Measurements from ENCODE around the gene NOL7. TPM values are rescaled to one million over a fixed set of nuclear protein-coding genes. Genes with fewer than 3 reads are reported as not detected.

The NOL7 gene
- total and polyA plus RNA-seq, 2 of the 13 experiments (the other 11 are each of a cell fraction or from before 2014, with no cell fraction given) = 37.8 to 186 TPM

DNA sequence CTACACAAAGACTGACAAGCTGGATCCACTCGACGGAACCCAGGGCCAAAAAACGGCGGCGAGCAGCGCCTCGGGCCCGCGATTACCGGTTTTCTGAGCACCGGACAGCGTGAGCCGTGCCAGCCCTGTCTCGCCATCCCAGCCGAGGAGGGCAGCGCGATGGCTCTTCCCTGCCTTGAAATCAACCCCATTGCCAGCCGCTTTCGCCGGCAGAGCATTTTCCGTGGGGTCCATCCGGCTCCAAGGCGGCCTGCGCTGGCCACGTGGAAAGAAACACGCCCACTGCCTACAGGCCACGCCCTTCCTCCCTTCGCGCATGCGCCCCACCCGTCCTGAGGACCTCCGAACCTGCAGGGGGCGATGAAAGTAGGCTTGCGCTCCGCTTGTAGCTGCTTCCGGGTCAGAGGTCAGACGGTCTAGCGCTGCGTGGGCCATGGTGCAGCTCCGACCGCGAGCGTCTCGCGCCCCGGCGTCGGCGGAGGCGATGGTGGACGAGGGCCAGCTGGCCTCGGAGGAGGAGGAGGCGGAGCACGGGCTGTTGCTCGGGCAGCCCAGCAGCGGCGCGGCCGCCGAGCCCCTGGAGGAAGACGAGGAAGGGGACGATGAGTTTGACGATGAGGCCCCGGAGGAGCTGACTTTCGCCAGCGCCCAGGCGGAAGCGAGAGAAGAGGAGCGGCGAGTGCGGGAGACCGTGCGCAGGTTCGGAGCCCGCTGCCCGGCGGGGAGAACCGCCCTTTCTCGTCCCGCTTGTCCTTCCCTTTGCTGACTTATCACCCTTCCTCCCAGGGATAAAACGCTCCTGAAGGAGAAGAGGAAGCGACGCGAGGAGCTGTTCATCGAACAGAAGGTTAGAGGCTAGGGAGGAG lies at the start of gene NOL7 (continued):
- TF ChIP-seq, protein P1, sequence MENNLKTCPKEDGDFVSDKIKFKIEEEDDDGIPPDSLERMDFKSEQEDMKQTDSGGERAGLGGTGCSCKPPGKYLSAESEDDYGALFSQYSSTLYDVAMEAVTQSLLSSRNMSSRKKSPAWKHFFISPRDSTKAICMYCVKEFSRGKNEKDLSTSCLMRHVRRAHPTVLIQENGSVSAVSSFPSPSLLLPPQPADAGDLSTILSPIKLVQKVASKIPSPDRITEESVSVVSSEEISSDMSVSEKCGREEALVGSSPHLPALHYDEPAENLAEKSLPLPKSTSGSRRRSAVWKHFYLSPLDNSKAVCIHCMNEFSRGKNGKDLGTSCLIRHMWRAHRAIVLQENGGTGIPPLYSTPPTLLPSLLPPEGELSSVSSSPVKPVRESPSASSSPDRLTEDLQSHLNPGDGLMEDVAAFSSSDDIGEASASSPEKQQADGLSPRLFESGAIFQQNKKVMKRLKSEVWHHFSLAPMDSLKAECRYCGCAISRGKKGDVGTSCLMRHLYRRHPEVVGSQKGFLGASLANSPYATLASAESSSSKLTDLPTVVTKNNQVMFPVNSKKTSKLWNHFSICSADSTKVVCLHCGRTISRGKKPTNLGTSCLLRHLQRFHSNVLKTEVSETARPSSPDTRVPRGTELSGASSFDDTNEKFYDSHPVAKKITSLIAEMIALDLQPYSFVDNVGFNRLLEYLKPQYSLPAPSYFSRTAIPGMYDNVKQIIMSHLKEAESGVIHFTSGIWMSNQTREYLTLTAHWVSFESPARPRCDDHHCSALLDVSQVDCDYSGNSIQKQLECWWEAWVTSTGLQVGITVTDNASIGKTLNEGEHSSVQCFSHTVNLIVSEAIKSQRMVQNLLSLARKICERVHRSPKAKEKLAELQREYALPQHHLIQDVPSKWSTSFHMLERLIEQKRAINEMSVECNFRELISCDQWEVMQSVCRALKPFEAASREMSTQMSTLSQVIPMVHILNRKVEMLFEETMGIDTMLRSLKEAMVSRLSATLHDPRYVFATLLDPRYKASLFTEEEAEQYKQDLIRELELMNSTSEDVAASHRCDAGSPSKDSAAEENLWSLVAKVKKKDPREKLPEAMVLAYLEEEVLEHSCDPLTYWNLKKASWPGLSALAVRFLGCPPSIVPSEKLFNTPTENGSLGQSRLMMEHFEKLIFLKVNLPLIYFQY (CRISPR knock-in tag; IDR thresholded peaks at IDR 0.05; ENCODE audit: borderline replicate concordance) = peak; percentile 85
- peak; percentile 97; the same call in 1 of the 2 replicates for TF ChIP-seq ZNF556 (CRISPR knock-in tag; IDR thresholded peaks at IDR 0.05; ENCODE audit: borderline replicate concordance)
- TF ChIP-seq, protein P2, sequence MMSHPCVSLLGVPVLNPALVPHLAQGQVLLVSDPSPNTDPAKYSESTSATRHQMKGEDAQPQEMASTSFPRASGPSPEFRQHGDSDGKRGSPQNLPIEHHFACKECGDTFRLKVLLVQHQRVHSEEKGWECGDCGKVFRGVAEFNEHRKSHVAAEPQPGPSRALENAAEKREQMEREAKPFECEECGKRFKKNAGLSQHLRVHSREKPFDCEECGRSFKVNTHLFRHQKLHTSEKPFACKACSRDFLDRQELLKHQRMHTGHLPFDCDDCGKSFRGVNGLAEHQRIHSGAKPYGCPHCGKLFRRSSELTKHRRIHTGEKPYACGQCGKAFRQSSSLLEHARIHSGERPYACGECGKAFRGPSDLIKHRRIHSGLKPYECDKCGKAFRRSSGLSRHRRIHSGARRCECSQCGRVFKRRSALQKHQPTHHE (CRISPR knock-in tag; IDR thresholded peaks at IDR 0.05; ENCODE audit: borderline replicate concordance) = peak; percentile 78
- no peak; the same call in 1 of the 2 replicates for TF ChIP-seq ZFP37 (CRISPR knock-in tag; IDR thresholded peaks at IDR 0.05; ENCODE audit: borderline replicate concordance)
- TF ChIP-seq, protein P3, sequence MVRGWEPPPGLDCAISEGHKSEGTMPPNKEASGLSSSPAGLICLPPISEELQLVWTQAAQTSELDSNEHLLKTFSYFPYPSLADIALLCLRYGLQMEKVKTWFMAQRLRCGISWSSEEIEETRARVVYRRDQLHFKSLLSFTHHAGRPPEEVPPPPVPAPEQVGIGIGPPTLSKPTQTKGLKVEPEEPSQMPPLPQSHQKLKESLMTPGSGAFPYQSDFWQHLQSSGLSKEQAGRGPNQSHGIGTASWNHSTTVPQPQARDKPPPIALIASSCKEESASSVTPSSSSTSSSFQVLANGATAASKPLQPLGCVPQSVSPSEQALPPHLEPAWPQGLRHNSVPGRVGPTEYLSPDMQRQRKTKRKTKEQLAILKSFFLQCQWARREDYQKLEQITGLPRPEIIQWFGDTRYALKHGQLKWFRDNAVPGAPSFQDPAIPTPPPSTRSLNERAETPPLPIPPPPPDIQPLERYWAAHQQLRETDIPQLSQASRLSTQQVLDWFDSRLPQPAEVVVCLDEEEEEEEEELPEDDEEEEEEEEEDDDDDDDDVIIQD (CRISPR knock-in tag; IDR thresholded peaks at IDR 0.05; ENCODE audit: low read depth) = peak; percentile 92; the same call in 1 of the 2 replicates
- TF ChIP-seq ZNF143 (CRISPR knock-in tag; IDR thresholded peaks at IDR 0.05) = peak; percentile 71
- TF ChIP-seq CENPX (CRISPR knock-in tag; IDR thresholded peaks at IDR 0.05) = no peak
- peak; percentile 94 for TF ChIP-seq KDM5B (CRISPR knock-in tag; IDR thresholded peaks at IDR 0.05; ENCODE audit: borderline replicate concordance)
- TF ChIP-seq ZSCAN9 (CRISPR knock-in tag; IDR thresholded peaks at IDR 0.05; ENCODE audit: borderline replicate concordance) = peak; percentile 97
- TF ChIP-seq NFKBIZ (CRISPR knock-in tag; IDR thresholded peaks at IDR 0.05) = peak; percentile 95; the same call in 1 of the 2 replicates
- TF ChIP-seq JUN (CRISPR knock-in tag; IDR thresholded peaks at IDR 0.05) = peak; percentile 71; the same call in 1 of the 2 replicates
- TF ChIP-seq HOXD1 (CRISPR knock-in tag; IDR thresholded peaks at IDR 0.05) = peak; percentile 95
- TF ChIP-seq, protein P4, sequence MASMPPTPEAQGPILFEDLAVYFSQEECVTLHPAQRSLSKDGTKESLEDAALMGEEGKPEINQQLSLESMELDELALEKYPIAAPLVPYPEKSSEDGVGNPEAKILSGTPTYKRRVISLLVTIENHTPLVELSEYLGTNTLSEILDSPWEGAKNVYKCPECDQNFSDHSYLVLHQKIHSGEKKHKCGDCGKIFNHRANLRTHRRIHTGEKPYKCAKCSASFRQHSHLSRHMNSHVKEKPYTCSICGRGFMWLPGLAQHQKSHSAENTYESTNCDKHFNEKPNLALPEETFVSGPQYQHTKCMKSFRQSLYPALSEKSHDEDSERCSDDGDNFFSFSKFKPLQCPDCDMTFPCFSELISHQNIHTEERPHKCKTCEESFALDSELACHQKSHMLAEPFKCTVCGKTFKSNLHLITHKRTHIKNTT (CRISPR knock-in tag; IDR thresholded peaks at IDR 0.05) = no peak
- no peak; the same call in 1 of the 2 replicates for TF ChIP-seq FIP1L1 (IDR thresholded peaks at IDR 0.05; ENCODE audit: borderline replicate concordance, insufficient read depth, low read depth, low read length)
- peak; percentile 88 for TF ChIP-seq ZNF124 (CRISPR knock-in tag; IDR thresholded peaks at IDR 0.05)
- peak; percentile 97 for TF ChIP-seq ZNF883 (CRISPR knock-in tag; IDR thresholded peaks at IDR 0.05; ENCODE audit: not compliant biosample characterization)
- no peak for TF ChIP-seq SOX13 (IDR thresholded peaks at IDR 0.05)
- TF ChIP-seq SOX13 (CRISPR knock-in tag; conservative IDR thresholded peaks at IDR 0.05 in 1 of 2, IDR thresholded peaks at IDR 0.05 in 1 of 2) = peak in 1 of 2 experiments; percentile 82; a peak in 2 of 4 replicates
- no peak; the same call in 1 of the 2 replicates for TF ChIP-seq NFIC (IDR thresholded peaks at IDR 0.05; ENCODE audit: low read length)
- TF ChIP-seq ZFY (CRISPR knock-in tag; IDR thresholded peaks at IDR 0.05) = peak; percentile 98
